Measurements from ENCODE around the gene UGT1A7.

Gene UGT1A7

DNA sequence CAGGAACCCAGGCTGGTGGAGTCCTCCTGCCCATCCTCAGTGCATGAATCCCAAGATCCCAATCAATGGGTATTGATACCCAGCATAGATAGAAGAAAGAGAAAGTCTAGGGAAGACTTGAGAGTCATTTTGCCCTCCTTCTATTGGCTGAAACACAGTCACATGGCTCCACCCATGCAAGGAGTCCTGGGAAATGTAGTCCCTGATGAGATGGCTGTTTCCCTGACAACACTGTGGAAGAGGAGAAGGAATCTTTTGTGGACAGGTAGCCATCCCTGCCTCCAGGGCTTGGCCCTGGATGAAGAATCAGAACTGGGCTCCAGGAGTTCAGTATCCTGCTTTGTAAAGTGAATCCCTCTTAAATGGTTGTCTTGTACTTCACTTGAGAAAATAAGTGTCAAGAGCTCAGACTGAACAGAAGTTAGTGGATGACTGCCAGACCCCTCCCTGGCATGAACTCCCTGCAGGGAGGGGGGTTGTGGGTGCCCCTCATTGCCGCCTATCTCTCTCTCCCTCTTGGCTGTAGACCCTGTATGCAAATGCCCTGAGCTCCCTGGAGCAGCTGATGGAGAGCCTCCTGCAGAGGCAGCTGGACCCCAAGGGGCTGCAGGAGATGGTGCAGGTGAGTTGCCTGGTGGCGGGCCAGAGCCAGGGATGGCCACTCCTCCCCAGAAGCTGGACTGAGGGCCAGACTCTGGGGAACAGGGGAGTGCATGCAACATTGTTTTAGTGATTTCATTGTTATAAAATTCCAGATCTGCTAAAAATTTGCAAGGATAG, 132.5 kb downstream of the UGT1A7 start:
- peaks cover 0 to 22% (median 17%) of the 10 kb centered on the region in 5 donors for H3K4me1 ChIP-seq (ENCODE audit: control insufficient read depth in 5 of 5, insufficient read depth in 5 of 5, low read length in 5 of 5)
- H3K36me3 ChIP-seq (ENCODE audit: control insufficient read depth in 5 of 5, insufficient read depth in 5 of 5, low read length in 5 of 5): no peaks in the 10 kb centered on the region
- peaks cover 0 to 2% (median 0%) of the 10 kb centered on the region in 5 donors for H3K27me3 ChIP-seq (ENCODE audit: control insufficient read depth in 5 of 5, insufficient read depth in 4 of 5, low read length in 5 of 5)
- H3K9me3 ChIP-seq (ENCODE audit: control insufficient read depth in 5 of 5, low read length in 5 of 5): peaks cover 0 to 3% (median 0%) of the 10 kb centered on the region in 5 donors
- H3K27ac ChIP-seq (ENCODE audit: low read depth, low read length): no peak overlapping the region
- H3K9ac ChIP-seq (ENCODE audit: low read length in 5 of 5): no peak overlapping the region
- H3K4me3 ChIP-seq (ENCODE audit: low read depth in 1 of 5, low read length in 5 of 5): no peak overlapping the region

DNA sequence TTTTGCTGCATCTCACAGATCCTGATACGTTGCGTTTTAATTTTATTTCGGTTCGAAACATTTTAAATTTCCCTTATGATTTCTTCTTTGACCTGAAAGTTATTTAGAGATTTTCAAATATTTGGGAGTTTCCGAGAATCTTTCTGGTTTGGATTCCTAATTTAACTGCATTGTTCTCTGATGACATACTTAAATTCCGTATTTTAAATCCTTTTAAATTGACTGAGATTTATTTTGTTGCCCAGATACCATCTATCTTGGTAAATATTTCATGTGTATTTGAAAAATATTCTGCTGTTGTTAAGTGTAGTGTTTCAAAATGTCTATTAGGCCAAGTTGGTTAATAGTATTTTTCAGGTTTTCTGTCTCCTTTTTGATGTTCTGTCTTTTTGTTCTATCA, 134.2 kb downstream of the UGT1A7 start:
- peaks cover 0 to 3% (median 0%) of the 10 kb centered on the region in 5 donors for H3K9me3 ChIP-seq (ENCODE audit: control insufficient read depth in 5 of 5, low read length in 5 of 5)
- H3K36me3 ChIP-seq (ENCODE audit: control insufficient read depth in 5 of 5, insufficient read depth in 5 of 5, low read length in 5 of 5): no peaks in the 10 kb centered on the region
- no peak overlapping the region for H3K9ac ChIP-seq (ENCODE audit: low read length in 5 of 5)
- H3K4me3 ChIP-seq (ENCODE audit: low read depth in 1 of 5, low read length in 5 of 5): no peak overlapping the region
- H3K27ac ChIP-seq (ENCODE audit: low read depth, low read length): no peak overlapping the region
- H3K4me1 ChIP-seq (ENCODE audit: control insufficient read depth in 5 of 5, insufficient read depth in 5 of 5, low read length in 5 of 5): peaks cover 0 to 28% (median 17%) of the 10 kb centered on the region in 5 donors
- peaks cover 0 to 2% (median 0%) of the 10 kb centered on the region in 5 donors for H3K27me3 ChIP-seq (ENCODE audit: control insufficient read depth in 5 of 5, insufficient read depth in 4 of 5, low read length in 5 of 5)

DNA sequence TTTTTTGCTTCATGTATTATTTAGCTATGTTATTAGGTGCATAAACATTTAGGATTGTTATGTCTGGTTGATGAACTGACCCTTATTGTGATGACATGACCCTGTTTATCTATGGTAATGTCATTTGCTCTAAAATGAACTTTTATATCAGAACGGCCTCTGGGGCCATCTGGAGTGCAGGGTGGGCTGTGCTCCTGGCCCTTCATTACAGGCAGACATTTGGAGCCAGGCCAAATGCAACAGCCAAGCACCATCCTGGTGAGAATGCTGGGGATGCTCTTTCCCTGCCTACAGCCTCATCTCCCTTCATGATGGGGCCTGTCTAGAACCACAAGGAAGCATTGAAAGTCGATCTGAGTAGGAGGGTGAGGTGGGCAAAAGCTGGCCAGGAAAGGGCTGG, 134.6 kb downstream of the UGT1A7 start:
- H3K36me3 ChIP-seq (ENCODE audit: control insufficient read depth in 5 of 5, insufficient read depth in 5 of 5, low read length in 5 of 5): no peaks in the 10 kb centered on the region
- H3K9me3 ChIP-seq (ENCODE audit: control insufficient read depth in 5 of 5, low read length in 5 of 5): peaks cover 0 to 3% (median 0%) of the 10 kb centered on the region in 5 donors
- no peak overlapping the region for H3K27ac ChIP-seq (ENCODE audit: low read depth, low read length)
- no peak overlapping the region for H3K9ac ChIP-seq (ENCODE audit: low read length in 5 of 5)
- peaks cover 0 to 2% (median 0%) of the 10 kb centered on the region in 5 donors for H3K27me3 ChIP-seq (ENCODE audit: control insufficient read depth in 5 of 5, insufficient read depth in 4 of 5, low read length in 5 of 5)
- peaks cover 0 to 28% (median 17%) of the 10 kb centered on the region in 5 donors for H3K4me1 ChIP-seq (ENCODE audit: control insufficient read depth in 5 of 5, insufficient read depth in 5 of 5, low read length in 5 of 5)
- no peak overlapping the region for H3K4me3 ChIP-seq (ENCODE audit: low read depth in 1 of 5, low read length in 5 of 5)

- H3K4me1 ChIP-seq (ENCODE audit: control insufficient read depth in 5 of 5, insufficient read depth in 5 of 5, low read length in 5 of 5): peaks cover 0 to 28% (median 17%) of the 10 kb centered on the region in 5 donors
- no peak overlapping the region for H3K4me3 ChIP-seq (ENCODE audit: low read depth in 1 of 5, low read length in 5 of 5)
- no peak overlapping the region for H3K9ac ChIP-seq (ENCODE audit: low read length in 5 of 5)
- H3K9me3 ChIP-seq (ENCODE audit: control insufficient read depth in 5 of 5, low read length in 5 of 5): peaks cover 0 to 3% (median 0%) of the 10 kb centered on the region in 5 donors
- H3K36me3 ChIP-seq (ENCODE audit: control insufficient read depth in 5 of 5, insufficient read depth in 5 of 5, low read length in 5 of 5): no peaks in the 10 kb centered on the region
- H3K27me3 ChIP-seq (ENCODE audit: control insufficient read depth in 5 of 5, insufficient read depth in 4 of 5, low read length in 5 of 5): peaks cover 0 to under 1% (median 0%) of the 10 kb centered on the region in 5 donors
- no peak overlapping the region for H3K27ac ChIP-seq (ENCODE audit: low read depth, low read length)
Measured at GRCh38 chr2:233816771-233817170, 135.1 kb downstream of the UGT1A7 start.

GRCh38 chr2:233817361-233817911, 135.7 kb downstream of the UGT1A7 start:
- no peaks in the 10 kb centered on the region for H3K36me3 ChIP-seq (ENCODE audit: control insufficient read depth in 5 of 5, insufficient read depth in 5 of 5, low read length in 5 of 5)
- no peak overlapping the region for H3K9ac ChIP-seq (ENCODE audit: low read length in 5 of 5)
- H3K27me3 ChIP-seq (ENCODE audit: control insufficient read depth in 5 of 5, insufficient read depth in 4 of 5, low read length in 5 of 5): no peaks in the 10 kb centered on the region
- H3K4me3 ChIP-seq (ENCODE audit: low read depth in 1 of 5, low read length in 5 of 5): no peak overlapping the region
- peaks cover 0 to 28% (median 17%) of the 10 kb centered on the region in 5 donors for H3K4me1 ChIP-seq (ENCODE audit: control insufficient read depth in 5 of 5, insufficient read depth in 5 of 5, low read length in 5 of 5)
- H3K9me3 ChIP-seq (ENCODE audit: control insufficient read depth in 5 of 5, low read length in 5 of 5): peaks cover 0 to 3% (median 0%) of the 10 kb centered on the region in 5 donors
- H3K27ac ChIP-seq (ENCODE audit: low read depth, low read length): no peak overlapping the region

DNA sequence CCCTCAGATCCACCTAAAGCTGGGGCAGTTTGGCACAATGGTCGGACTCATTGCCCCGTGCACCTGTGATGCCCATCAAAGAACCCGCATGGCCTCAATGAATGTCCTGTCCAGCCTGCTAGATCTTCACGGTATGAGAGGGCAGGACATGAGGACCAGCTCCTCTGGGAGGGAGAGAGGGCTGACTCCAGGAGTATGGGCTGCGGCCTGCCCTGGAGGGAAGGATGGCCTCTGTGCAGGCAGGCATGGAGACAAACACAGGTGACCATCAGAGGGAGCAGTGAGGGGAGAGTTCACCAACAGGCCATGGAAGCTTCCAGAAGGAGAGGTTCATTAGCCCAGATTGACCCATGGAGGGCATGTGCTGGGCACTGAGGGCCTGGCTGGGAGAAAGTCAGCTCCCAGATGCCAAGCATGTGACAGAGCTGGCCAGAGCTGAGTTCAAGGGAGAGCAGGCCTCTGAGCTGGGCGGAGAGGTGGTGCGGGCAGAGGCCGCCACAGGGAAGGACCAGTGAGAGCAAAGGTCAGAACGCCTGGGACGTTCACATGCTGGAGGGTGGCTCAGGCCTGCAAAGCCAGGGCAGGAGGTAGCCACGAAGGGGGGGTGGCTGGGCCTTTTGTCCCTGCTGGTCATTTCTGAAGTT, 136.4 kb downstream of the UGT1A7 start:
- Histone ChIP-seq H3K9me3 (ENCODE audit: control insufficient read depth in 5 of 5, low read length in 5 of 5) (peaks cover 0 to 3% (median 0%) of the 10 kb centered on the region in 5 donors), H3K27ac (ENCODE audit: low read depth, low read length) (no peak overlapping the region), H3K36me3 (ENCODE audit: control insufficient read depth in 5 of 5, insufficient read depth in 5 of 5, low read length in 5 of 5) (no peaks in the 10 kb centered on the region)

GRCh38 chr2:233818639-233819621, 137.2 kb downstream of the UGT1A7 start:
- H3K9me3 ChIP-seq (ENCODE audit: control insufficient read depth in 5 of 5, low read length in 5 of 5): peaks cover 0 to 3% (median 0%) of the 10 kb centered on the region in 5 donors
- H3K27me3 ChIP-seq (ENCODE audit: control insufficient read depth in 5 of 5, insufficient read depth in 4 of 5, low read length in 5 of 5): no peaks in the 10 kb centered on the region
- no peak overlapping the region for H3K4me3 ChIP-seq (ENCODE audit: low read depth in 1 of 5, low read length in 5 of 5)
- no peak overlapping the region for H3K27ac ChIP-seq (ENCODE audit: low read depth, low read length)
- no peaks in the 10 kb centered on the region for H3K36me3 ChIP-seq (ENCODE audit: control insufficient read depth in 5 of 5, insufficient read depth in 5 of 5, low read length in 5 of 5)
- H3K9ac ChIP-seq (ENCODE audit: low read length in 5 of 5): no peak overlapping the region
- H3K4me1 ChIP-seq (ENCODE audit: control insufficient read depth in 5 of 5, insufficient read depth in 5 of 5, low read length in 5 of 5): peaks cover 0 to 35% (median 17%) of the 10 kb centered on the region in 5 donors

More for the DNA sequence above, 136.4 kb downstream of the UGT1A7 start:
- H3K27me3 ChIP-seq (ENCODE audit: control insufficient read depth in 5 of 5, insufficient read depth in 4 of 5, low read length in 5 of 5): no peaks in the 10 kb centered on the region
- no peak overlapping the region for H3K4me3 ChIP-seq (ENCODE audit: low read depth in 1 of 5, low read length in 5 of 5)
- H3K9ac ChIP-seq (ENCODE audit: low read length in 5 of 5): no peak overlapping the region
- peaks cover 0 to 28% (median 17%) of the 10 kb centered on the region in 5 donors for H3K4me1 ChIP-seq (ENCODE audit: control insufficient read depth in 5 of 5, insufficient read depth in 5 of 5, low read length in 5 of 5)

DNA sequence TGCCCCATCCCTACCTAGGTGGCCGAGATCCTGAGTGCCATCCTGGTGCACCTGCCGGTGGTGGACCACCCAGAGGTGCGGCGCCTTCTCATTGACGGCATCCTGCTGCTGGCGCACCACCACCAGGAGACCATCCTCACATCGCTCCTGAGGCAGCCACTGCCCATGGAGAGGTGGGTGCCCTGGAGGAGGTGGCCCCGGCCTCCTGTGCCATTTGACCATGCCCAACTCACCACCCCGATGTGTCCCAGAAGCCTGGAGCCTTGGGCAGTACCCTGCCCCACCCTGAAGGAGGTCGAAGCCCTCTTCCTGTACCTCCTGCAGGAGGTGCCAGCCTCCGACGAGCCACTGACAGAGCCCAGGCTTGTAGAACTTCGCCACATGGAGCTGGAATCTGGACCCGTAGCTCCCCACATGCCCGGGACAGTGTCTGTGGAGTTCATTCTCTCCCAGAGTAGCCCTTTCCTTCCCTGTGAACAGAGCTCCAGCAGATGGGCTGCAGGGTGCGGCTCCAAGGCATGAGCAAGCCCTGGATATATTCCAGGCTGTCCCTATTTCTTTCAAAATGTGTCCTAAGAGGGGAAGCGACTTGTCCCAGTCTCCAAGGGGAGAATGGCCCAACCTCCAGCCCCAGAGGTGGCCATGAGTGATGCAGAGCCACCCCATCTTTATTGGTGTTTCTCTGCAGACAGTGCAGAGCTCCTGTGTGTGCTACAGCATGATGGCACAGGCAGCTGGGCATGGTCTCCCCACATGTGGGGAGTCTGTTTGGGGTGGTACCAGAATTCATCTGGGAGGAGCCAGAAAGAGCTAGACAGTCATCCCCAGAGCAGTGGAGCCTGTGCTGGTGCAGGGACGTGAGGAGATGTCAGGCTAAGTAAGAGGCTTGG, 138.4 kb downstream of the UGT1A7 start:
- peaks cover 0 to 3% (median 0%) of the 10 kb centered on the region in 5 donors for H3K9me3 ChIP-seq (ENCODE audit: control insufficient read depth in 5 of 5, low read length in 5 of 5)
- peaks cover 0 to 35% (median 17%) of the 10 kb centered on the region in 5 donors for H3K4me1 ChIP-seq (ENCODE audit: control insufficient read depth in 5 of 5, insufficient read depth in 5 of 5, low read length in 5 of 5)
- no peak overlapping the region for H3K9ac ChIP-seq (ENCODE audit: low read length in 5 of 5)
- no peak overlapping the region for H3K27ac ChIP-seq (ENCODE audit: low read depth, low read length)
- no peaks in the 10 kb centered on the region for H3K27me3 ChIP-seq (ENCODE audit: control insufficient read depth in 5 of 5, insufficient read depth in 4 of 5, low read length in 5 of 5)
- no peak overlapping the region for H3K4me3 ChIP-seq (ENCODE audit: low read depth in 1 of 5, low read length in 5 of 5)
- no peaks in the 10 kb centered on the region for H3K36me3 ChIP-seq (ENCODE audit: control insufficient read depth in 5 of 5, insufficient read depth in 5 of 5, low read length in 5 of 5)

GRCh38 chr2:233820774-233821105, 139.0 kb downstream of the UGT1A7 start:
- Histone ChIP-seq H3K36me3 (ENCODE audit: control insufficient read depth in 5 of 5, insufficient read depth in 5 of 5, low read length in 5 of 5) (no peaks in the 10 kb centered on the region), H3K27me3 (ENCODE audit: control insufficient read depth in 5 of 5, insufficient read depth in 4 of 5, low read length in 5 of 5) (no peaks in the 10 kb centered on the region), H3K27ac (ENCODE audit: low read depth, low read length) (no peak overlapping the region), H3K9me3 (ENCODE audit: control insufficient read depth in 5 of 5, low read length in 5 of 5) (peaks cover 0 to 3% (median 0%) of the 10 kb centered on the region in 5 donors), H3K4me1 (ENCODE audit: control insufficient read depth in 5 of 5, insufficient read depth in 5 of 5, low read length in 5 of 5) (peaks cover 0 to 35% (median 17%) of the 10 kb centered on the region in 5 donors), H3K4me3 (ENCODE audit: low read depth in 1 of 5, low read length in 5 of 5) (no peak overlapping the region), H3K9ac (ENCODE audit: low read length in 5 of 5) (no peak overlapping the region)
